ENCODE results near the gene RPL12. TPM values are rescaled to one million over a fixed set of nuclear protein-coding genes. Genes with fewer than 3 reads are reported as not detected.

The RPL12 gene
- total and polyA plus RNA-seq, 2 of the 13 experiments (the other 11 are each of a cell fraction or from before 2014, with no cell fraction given), result 1,551 to 2,590 TPM

- TF ChIP-seq POLR2A (IDR thresholded peaks at IDR 0.05; ENCODE audit: insufficient read depth in 1 of 2, low read depth in 2 of 2, low read length in 2 of 2) (peak; percentile 43 to 48; a peak in 3 of 4 replicates), ZNF121 (CRISPR knock-in tag; IDR thresholded peaks at IDR 0.05) (peak; percentile 89), REPIN1 (CRISPR knock-in tag; IDR thresholded peaks at IDR 0.05; ENCODE audit: borderline replicate concordance, low read depth) (0 out of 2 replicates have a peak, but pooled peaks have one; percentile 19), ZNF343 (CRISPR knock-in tag; IDR thresholded peaks at IDR 0.05) (no peak), ZNF513 (CRISPR knock-in tag; conservative IDR thresholded peaks at IDR 0.05) (no peak), ZNF747 (CRISPR knock-in tag; IDR thresholded peaks at IDR 0.05; ENCODE audit: borderline replicate concordance) (no peak), AHR (CRISPR knock-in tag; IDR thresholded peaks at IDR 0.05) (0 out of 2 replicates have a peak, but pooled peaks have one; percentile 51), NCOR1 (IDR thresholded peaks at IDR 0.05; ENCODE audit: borderline replicate concordance, low read length) (no peak), CSRNP2 (CRISPR knock-in tag; conservative IDR thresholded peaks at IDR 0.05; ENCODE audit: low read depth) (0 out of 2 replicates have a peak, but pooled peaks have one; percentile 31), KLF16 (CRISPR knock-in tag; IDR thresholded peaks at IDR 0.05) (0 out of 4 replicates have a peak, but pooled peaks of 1 of the 2 experiments have one; percentile 31)
These were observed 5.1 kb downstream of the RPL12 start (continued) for GRCh38 chr9:127445851-127446712.

Data from HepG2 (cell line).